Adipocyte (in vitro differentiated cells): ENCODE data around the gene IQSEC3.

Experiments
- DNase-seq: peaks from one replicate; pipeline ENCODE4 v3.0.0-alpha.2; 2015; ENCODE audit warnings: low read depth
- H3K27me3 ChIP-seq: replicated peaks from 2 replicates; pipeline ENCODE4 v1.7.0; 2013; ENCODE audit warnings: mild to moderate bottlenecking, low read length, moderate library complexity; ENCODE audit not compliant: control insufficient read depth, insufficient read depth
- H3K36me3 ChIP-seq: 2 replicates; pipeline ENCODE4 v1.7.0; 2013; ENCODE audit warnings: low read length, mild to moderate bottlenecking, moderate library complexity; ENCODE audit not compliant: control insufficient read depth, insufficient read depth, severe bottlenecking
- H3K4me1 ChIP-seq: 2 replicates; pipeline ENCODE4 v1.7.0; 2013; ENCODE audit warnings: mild to moderate bottlenecking, low read length, moderate library complexity; ENCODE audit not compliant: control insufficient read depth, insufficient read depth
- H3K4me3 ChIP-seq: 2 replicates; pipeline ENCODE4 v1.7.0; 2013; ENCODE audit warnings: mild to moderate bottlenecking, low read length, moderate library complexity
- H3K9ac ChIP-seq: 2 replicates; pipeline ENCODE4 v1.7.0; 2013; ENCODE audit warnings: mild to moderate bottlenecking, low read length, moderate library complexity
- H3K9me3 ChIP-seq: 2 replicates; pipeline ENCODE4 v1.7.0; 2013; ENCODE audit warnings: mild to moderate bottlenecking, low read length, moderate library complexity; ENCODE audit not compliant: control insufficient read depth

Gene IQSEC3

DNA sequence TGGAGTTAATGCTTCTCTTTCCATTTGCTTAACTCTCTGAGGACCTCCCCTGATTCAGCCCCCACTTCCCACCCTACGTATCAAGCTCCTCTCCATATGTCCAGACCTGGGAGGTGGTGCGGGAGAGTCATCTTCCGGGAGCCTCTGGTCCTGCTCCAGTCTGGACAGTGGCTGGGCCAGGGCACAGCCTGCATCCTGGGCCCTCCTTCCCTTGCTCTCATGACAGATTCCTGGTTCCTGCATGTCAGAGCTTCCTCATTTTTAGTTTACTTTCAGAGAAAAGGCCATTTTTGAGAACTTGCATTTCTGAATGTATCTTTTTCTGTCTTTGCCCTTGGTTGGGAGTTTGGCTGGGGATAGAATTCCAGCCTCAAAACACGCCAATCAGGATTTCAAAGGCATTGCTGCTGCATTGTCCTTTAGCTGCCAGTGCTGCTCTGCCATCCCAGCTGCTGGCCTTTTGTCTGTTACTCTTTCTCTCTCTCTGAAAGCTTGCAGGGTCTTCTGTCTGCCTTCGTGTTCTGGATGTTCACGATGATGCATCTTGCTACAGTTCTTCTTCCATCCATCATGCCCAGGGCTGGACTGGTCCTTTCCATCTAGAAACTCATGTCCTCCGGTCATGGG, 92.7 kb downstream of the IQSEC3 start:
- Histone ChIP-seq H3K4me3 (no peak overlapping the region), H3K9ac (no peak overlapping the region), H3K36me3 (no peaks in the 10 kb centered on the region), H3K9me3 (no peaks in the 10 kb centered on the region), H3K4me1 (no peaks in the 10 kb centered on the region), H3K27me3 (peaks cover 42% of the 10 kb centered on the region)
- no peak for DNase-seq

DNA sequence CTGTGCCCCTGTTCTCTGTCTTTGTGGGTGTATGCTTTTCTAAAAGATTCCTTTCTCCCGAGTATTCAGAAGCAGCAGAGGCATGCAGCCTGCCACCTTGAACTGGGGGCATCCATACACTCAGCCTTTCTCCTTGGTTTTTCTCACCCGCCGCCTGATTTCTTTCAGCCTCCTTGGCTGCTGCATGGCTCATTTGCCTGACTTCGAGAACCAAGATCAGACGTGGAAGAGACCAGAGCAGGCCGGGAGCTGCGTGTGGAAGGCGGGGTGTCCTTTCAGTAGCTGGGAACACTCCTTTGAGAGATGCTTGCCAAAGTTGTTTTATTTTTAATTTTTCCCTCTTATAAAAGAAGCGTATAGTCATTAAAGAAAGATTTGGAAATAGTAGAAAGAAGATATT, 94.3 kb downstream of the IQSEC3 start:
- H3K27me3 ChIP-seq, result peaks cover 43% of the 10 kb centered on the region

DNA sequence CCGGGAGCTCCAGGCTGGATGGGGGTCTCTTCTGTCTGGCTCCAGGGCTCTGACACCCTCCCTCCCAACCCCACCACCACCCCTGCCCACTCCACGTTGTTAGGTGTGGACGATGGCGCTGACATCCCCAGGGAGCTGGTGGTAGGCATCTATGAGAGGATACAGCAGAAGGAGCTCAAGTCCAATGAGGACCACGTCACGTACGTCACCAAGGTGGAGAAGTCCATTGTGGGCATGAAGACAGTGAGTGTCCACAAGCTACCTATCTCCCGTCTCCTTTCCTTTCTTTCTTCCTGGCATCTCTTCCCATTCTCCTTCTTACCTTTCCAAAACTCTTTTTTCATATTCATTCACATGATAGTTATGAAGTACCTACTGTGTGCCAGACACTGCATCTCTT, 95.3 kb downstream of the IQSEC3 start:
- H3K4me3 ChIP-seq, result no peak overlapping the region
- no peak for DNase-seq
- H3K27me3 ChIP-seq, result peaks cover 46% of the 10 kb centered on the region
- H3K4me1 ChIP-seq, result no peaks in the 10 kb centered on the region
- no peaks in the 10 kb centered on the region for H3K36me3 ChIP-seq
- no peaks in the 10 kb centered on the region for H3K9me3 ChIP-seq
- no peak overlapping the region for H3K9ac ChIP-seq

More for the DNA sequence above, 94.3 kb downstream of the IQSEC3 start:
- H3K9me3 ChIP-seq, result no peaks in the 10 kb centered on the region
- H3K36me3 ChIP-seq, result no peaks in the 10 kb centered on the region
- no peak for DNase-seq
- no peaks in the 10 kb centered on the region for H3K4me1 ChIP-seq
- H3K4me3 ChIP-seq, result no peak overlapping the region
- H3K9ac ChIP-seq, result no peak overlapping the region

DNA sequence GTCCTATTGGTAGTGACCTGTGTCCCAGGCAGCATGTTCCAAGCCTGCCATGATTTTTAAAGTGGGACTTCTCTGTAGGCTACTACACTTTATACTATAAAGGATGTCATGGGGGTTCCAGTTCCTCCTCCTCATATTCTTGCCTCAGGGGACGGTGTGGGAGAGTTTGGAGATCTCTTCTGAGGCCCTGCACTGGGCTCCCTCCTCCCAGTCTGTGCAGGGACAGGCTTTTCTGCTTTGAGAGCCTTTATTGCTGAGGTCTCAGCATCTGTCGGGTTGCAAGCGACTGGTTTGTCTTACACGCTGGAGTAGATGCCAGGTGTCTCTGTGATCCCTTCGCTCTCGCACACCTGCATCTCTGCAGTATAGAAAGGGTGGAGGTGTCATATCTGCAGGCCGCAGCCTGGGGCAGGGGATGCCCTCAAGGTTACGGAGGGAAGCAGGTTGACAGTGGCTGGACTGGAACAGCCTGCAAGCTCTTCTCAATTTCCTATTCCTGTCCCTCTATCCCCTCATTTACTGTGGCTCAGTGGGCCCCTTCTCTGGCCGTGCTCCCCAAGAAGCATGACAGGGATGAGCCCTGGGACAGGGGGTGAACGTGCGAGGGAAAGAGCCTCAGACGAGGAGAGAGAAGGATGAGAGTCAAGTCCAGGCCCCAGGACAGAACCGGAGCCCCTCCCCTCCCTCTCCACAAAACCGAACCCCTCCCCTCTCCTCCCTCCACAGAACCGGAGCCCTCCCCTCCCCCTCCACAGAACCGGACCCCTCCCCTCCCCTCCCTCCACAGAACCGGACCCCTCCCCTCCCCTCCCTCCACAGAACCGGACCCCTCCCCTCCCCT, 96.1 kb downstream of the IQSEC3 start:
- no peak for DNase-seq
- no peak overlapping the region for H3K9ac ChIP-seq
- no peaks in the 10 kb centered on the region for H3K4me1 ChIP-seq
- no peaks in the 10 kb centered on the region for H3K36me3 ChIP-seq
- no peak overlapping the region for H3K4me3 ChIP-seq
- H3K9me3 ChIP-seq, result no peaks in the 10 kb centered on the region
- peaks cover 53% of the 10 kb centered on the region for H3K27me3 ChIP-seq

DNA sequence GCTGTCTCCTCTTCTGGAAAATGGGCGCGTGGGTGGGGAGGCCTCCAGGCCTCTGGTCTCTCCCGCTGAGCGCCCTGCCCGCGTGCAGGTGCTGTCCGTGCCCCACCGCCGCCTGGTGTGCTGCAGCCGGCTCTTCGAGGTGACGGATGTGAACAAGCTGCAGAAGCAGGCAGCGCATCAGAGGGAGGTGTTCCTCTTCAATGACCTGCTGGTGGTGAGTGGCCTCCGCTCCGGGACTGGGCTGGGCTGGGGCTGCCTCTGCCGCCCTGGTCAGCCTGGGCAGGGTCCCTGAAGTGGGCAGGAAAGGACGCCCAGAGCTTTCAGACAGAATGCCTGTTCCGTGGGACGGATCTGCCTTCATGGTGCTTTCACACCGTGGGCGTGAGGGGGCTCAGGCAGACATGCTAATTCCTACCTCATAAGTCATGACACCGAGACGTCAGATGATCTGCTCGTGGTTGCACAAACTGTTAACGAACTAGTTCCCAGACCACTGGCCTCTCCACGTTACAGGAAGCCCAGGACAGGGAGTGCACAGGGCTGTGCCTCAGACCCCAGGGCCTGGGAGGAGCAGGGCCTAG, 96.9 kb downstream of the IQSEC3 start:
- Histone ChIP-seq H3K4me1 (no peaks in the 10 kb centered on the region), H3K4me3 (no peak overlapping the region), H3K9me3 (no peaks in the 10 kb centered on the region), H3K36me3 (no peaks in the 10 kb centered on the region), H3K9ac (no peak overlapping the region), H3K27me3 (peaks cover 54% of the 10 kb centered on the region)
- DNase-seq, result no peak

DNA sequence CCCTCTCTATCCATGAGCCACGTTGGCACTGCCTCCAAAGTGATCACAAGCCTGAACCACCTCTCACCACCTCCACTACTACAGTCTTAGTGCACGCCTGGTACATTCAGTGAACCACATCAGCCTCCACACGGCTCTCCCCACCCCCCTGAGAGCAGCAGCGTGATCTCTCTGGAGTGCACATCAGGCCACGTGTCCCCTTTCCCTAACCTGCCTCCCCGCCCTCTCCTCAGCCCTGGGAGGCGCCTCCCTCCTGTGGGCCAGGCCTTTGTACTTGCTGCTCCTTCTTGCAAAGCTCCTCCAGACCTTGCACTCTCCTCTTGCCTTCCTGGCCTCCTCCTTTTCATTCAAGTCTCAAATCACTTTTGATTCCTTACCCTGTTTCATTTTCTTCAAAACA, 97.6 kb downstream of the IQSEC3 start:
- no peak for DNase-seq
- peaks cover 55% of the 10 kb centered on the region for H3K27me3 ChIP-seq
- no peaks in the 10 kb centered on the region for H3K4me1 ChIP-seq
- H3K9ac ChIP-seq, result no peak overlapping the region
- no peak overlapping the region for H3K4me3 ChIP-seq
- no peaks in the 10 kb centered on the region for H3K36me3 ChIP-seq
- no peaks in the 10 kb centered on the region for H3K9me3 ChIP-seq

DNA sequence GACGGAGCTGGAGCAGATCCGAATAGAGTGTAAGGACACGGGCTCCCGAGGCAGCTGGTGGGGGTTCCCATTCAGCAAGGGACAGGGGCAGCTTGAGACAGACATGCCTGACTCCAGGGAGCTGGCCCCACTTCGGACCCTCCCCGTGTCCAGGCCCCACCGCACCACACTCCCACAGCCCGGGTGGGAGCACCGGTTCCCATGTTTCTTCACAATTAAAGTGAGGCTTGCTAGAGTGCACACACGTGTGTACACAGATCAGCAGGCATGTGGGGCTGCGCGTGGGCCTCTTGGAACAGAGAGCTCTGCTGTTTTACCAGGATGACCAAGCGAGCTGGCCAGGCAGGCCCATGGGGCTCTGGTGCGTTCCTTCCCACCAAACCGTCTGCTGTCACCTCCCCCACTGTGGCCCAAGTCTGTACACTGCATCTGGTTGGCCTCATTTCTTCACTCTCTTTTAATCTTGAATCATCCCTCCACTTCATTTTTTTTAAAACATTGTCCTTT, 99.3 kb downstream of the IQSEC3 start:
- no peak overlapping the region for H3K4me3 ChIP-seq
- H3K36me3 ChIP-seq, result no peaks in the 10 kb centered on the region
- H3K27me3 ChIP-seq, result peaks cover 68% of the 10 kb centered on the region
- no peak overlapping the region for H3K9ac ChIP-seq
- H3K9me3 ChIP-seq, result no peaks in the 10 kb centered on the region
- no peak for DNase-seq
- no peaks in the 10 kb centered on the region for H3K4me1 ChIP-seq

DNA sequence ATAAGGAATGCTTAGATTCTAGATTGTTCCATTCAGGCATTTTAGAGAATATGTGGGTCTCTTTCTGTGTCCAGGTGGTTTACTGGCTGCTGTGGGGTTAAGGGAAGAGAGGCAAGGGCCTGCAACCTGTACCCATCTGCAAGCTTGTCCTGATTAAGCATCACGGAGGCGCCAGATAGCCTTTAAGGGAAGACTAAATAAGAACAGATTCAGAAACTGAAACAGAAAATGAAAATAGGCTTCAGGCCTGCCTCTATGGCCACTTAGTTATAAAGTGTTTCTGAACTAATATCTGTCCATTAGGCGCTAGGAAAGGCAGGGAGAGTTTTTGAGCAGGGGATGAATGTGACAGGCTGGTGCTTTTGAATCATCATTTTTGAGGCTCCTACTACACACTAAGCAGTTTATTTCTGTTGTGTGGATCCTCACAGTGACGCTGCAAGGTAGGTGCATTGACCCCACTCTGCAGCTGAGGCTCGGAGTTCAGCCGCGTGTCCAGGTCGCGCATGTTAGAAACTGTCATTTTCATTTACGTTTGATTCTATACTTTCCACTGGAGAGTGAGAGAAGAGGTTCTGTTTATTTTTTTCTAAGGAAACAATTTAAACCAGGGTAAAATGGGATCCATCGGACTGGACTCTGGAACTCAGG, 100.0 kb downstream of the IQSEC3 start:
- H3K27me3 ChIP-seq, result peaks cover 71% of the 10 kb centered on the region
- H3K9me3 ChIP-seq, result no peaks in the 10 kb centered on the region
- H3K9ac ChIP-seq, result no peak overlapping the region
- H3K4me1 ChIP-seq, result no peaks in the 10 kb centered on the region
- no peak overlapping the region for H3K4me3 ChIP-seq
- no peaks in the 10 kb centered on the region for H3K36me3 ChIP-seq
- DNase-seq, result no peak

DNA sequence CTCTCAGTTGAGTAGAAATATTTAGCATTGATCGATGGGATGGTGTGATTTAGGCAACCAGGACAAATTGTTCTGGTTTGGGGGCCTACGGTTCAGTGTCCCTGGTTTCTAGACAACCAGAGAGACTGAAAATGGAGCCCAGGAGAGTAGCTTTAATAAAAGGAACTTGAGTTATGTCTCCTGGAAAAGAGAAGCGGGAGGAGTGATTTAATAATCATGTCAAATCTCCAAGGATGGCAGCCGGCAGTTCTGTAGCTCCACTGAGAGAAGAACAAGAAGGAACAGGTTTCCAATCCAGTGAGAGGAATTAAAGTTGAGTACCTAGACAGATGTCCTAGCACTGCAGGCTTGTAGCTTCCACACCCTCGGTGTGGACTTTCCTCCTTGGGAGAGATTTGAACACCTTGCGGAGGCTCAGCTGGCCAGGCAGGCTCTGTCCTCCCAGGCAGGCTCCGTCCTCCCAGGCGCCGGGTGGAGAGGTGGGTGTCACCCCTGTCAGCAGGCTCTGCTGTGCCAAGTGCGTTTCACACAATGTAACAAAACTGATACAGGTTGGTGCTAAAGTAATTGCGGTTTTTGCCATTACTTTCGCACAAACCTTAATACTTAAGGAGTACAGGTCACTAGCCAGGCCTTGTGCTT, 101.5 kb downstream of the IQSEC3 start:
- H3K4me1 ChIP-seq, result no peaks in the 10 kb centered on the region
- H3K9ac ChIP-seq, result no peak overlapping the region
- no peaks in the 10 kb centered on the region for H3K36me3 ChIP-seq
- no peaks in the 10 kb centered on the region for H3K9me3 ChIP-seq
- DNase-seq, result no peak
- H3K4me3 ChIP-seq, result no peak overlapping the region
- H3K27me3 ChIP-seq, result peaks cover 73% of the 10 kb centered on the region

DNA sequence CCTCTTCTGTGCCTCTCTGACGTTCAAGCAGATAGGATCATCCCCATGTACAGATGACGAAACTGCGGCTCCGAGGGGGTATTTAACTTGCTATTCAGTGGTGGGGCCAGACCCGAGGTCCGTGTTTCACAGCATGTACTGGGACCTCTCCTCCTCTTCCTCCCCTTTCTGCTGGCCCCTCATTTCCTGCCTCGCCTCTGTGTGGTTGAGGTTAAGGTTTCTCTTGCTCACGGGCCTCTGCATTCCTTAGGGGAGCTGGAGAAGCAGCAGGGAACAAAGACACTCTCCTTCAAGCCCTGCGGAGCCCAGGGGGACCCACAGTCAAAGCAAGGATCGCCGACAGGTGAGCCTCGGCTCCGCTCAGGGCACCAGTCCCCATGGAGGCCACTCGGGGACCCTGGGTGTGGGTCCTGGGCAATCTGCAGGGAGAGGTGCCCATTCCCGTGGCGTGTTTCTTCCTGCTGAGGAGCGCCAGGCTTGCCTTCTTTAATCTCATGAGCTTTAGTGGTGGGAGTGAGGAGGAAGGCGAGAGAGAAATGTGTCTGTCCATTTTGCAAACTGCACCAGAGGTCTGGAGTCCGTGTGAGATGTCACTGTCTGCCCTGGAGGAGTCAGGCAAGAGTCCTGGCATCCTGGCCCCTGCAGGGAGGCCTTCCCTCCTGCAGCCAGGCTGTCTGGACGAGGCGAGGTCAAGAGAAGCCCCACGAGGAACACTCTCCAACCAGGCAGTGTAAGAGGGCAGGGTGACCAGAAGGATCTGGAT, 102.4 kb downstream of the IQSEC3 start:
- no peaks in the 10 kb centered on the region for H3K9me3 ChIP-seq
- no peak overlapping the region for H3K4me3 ChIP-seq
- no peaks in the 10 kb centered on the region for H3K36me3 ChIP-seq
- no peaks in the 10 kb centered on the region for H3K4me1 ChIP-seq
- H3K27me3 ChIP-seq, result peaks cover 80% of the 10 kb centered on the region
- peak; percentile 18 for DNase-seq
- H3K9ac ChIP-seq, result no peak overlapping the region
